ENCODE measurements around the gene CSNK1G1.
"Not testable (repeated sequence)": the region's sequence is repeated elsewhere in the genome, so short reads cannot be mapped to it uniquely, and the experiment has no call there.

Gene CSNK1G1

DNA sequence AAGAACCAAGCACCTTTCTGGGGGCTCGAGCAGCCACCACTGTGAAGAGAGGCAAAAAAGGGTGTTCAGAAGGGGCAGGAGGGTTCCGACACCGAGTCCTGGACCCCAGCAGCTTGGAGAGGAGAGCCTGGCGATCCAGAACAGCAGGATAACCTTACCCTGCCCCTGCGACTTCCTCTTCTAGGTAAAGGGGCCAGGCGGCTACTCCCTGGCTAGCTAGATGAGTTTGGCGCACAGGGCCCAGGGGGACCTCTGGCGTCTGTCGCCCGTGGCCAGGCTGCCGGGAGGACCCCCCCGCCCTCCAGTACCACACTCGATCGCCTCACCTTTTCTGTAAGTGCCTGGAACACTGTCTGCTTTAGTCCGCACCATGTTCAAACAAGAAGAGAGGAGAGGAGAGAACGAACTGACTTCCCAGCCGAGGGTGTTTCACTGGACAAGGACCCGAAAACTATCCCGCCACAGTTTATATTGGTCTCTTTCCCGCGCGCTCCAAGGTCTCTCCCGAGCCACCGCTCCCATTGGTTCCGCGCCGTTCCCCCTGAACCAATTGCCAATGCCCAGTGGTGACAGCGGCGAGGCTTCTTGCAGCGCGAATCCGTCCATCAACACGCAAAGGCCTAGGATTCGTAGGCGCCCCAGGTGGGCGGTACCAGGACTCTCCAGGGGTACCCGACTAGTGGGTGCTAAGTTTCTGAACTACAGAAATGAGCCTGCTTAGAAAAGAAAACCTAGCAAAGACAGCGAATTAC is 25.2 kb upstream of the CSNK1G1 start, which contains the start of gene PCLAF:
Gene PCLAF (minus strand): TSS at position 442 of the 752 bp plus-strand sequence. CDS start 70 bp downstream, at position 372.
- Histone ChIP-seq H3K4me3 (ENCODE audit: insufficient read depth, low read depth, low read length, poor library complexity, severe bottlenecking) (peak within 1 kb of the TSS; percentile 69), H3K9me3 (ENCODE audit: control insufficient read depth, low read length) (no peaks in the 10 kb centered on the region), H3K27ac (ENCODE audit: insufficient read depth, low read length, poor library complexity, severe bottlenecking) (no peak within 1 kb of the TSS), H3K27me3 (replicated peaks; ENCODE audit: control insufficient read depth, insufficient read depth, low read length, poor library complexity, severe bottlenecking) (no peaks in the 10 kb centered on the region), H3K36me3 (ENCODE audit: control insufficient read depth, insufficient read depth, low read length) (no peaks in the 10 kb centered on the region), H3K4me1 (ENCODE audit: control insufficient read depth, insufficient read depth, low read length, poor library complexity, severe bottlenecking) (peaks cover 8% of the 10 kb centered on the region)
- peak; percentile 77 to 88 (median 86) for DNase-seq

DNA sequence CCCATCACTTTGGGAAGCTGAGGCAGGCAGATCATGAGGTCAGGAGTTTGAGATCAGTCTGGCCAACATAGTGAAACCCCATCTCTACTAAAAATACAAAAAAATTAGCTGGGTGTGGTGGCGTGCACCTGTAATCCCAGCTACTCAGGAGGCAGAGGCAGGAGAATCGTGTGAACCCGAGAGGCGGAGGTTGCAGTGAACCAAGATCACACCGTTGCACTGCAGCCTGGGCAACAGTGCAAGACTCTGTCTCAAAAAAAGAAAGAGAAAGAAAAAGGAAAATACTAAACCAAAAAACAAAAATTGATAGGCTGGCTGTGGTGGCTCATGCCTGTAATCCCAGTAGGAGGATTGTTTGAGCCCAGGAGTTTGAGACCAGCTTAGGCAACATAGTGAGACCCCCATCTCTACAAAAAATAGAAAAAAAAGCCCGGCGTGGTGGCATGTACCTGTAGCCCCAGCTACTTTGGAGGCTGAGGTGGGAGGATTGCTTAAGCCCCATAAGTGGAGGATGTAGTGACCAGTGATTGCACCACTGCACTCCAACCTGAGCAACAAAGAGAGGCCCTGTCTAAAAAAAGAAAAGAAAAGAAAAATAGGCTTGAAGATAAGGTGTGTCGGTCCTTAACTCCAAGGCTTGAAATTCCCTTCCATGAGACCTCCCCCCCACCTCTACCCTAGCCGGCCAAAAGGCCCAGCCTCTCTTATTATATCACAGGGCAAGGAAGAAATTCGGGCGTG is 24.3 kb upstream of the CSNK1G1 start:
- H3K9me3 ChIP-seq (ENCODE audit: control insufficient read depth, low read length); H3K27me3 ChIP-seq (replicated peaks; ENCODE audit: control insufficient read depth, insufficient read depth, low read length, poor library complexity, severe bottlenecking); H3K27ac ChIP-seq (ENCODE audit: insufficient read depth, low read length, poor library complexity, severe bottlenecking); H3K4me1 ChIP-seq (ENCODE audit: control insufficient read depth, insufficient read depth, low read length, poor library complexity, severe bottlenecking); DNase-seq; H3K36me3 ChIP-seq (ENCODE audit: control insufficient read depth, insufficient read depth, low read length): not testable (repeated sequence)
- H3K4me3 ChIP-seq (ENCODE audit: insufficient read depth, low read depth, low read length, poor library complexity, severe bottlenecking), result peak overlapping the region; percentile 69

DNA sequence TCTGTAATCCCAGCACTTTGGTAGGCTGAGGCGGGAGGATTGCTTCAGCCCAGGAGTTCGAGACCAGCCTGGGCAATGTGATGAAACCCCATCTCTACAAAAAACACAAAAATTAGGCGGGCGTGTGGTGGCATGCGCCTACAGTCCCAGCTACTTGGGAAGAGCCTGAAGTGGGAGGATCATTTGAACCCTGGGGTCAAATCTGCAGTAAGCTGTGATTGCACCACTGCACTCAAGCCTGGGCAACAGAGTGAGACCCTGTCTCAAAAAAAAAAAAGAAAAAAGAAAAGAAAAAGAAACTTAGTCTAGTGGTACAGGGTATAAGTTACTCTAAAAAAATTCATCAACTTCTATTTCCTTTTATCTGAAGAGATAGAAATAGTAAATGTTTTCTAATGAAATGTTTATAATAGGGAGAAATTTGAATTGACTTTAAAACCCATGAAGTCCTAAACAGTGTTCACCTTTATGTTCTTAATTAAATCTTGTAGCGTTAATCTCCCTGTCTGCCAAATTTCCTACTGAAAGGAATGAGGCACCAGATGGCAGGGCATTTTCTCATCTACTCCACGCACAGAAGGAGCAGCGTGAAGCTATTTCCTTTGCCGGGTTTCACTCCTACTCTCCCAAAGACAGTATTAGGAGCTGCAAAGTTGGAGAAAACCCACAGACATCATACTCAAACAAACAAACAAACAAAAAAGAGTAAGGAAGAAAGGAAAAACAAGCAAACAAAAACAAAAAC is 23.4 kb upstream of the CSNK1G1 start:
- H3K27ac ChIP-seq (ENCODE audit: insufficient read depth, low read length, poor library complexity, severe bottlenecking), result no peak overlapping the region
- H3K4me1 ChIP-seq (ENCODE audit: control insufficient read depth, insufficient read depth, low read length, poor library complexity, severe bottlenecking), result peaks cover 8% of the 10 kb centered on the region
- no peak overlapping the region for H3K4me3 ChIP-seq (ENCODE audit: insufficient read depth, low read depth, low read length, poor library complexity, severe bottlenecking)
- no peaks in the 10 kb centered on the region for H3K27me3 ChIP-seq (replicated peaks; ENCODE audit: control insufficient read depth, insufficient read depth, low read length, poor library complexity, severe bottlenecking)
- no peaks in the 10 kb centered on the region for H3K36me3 ChIP-seq (ENCODE audit: control insufficient read depth, insufficient read depth, low read length)
- no peaks in the 10 kb centered on the region for H3K9me3 ChIP-seq (ENCODE audit: control insufficient read depth, low read length)
- DNase-seq, result no peak

- no peak for DNase-seq
- H3K4me1 ChIP-seq (ENCODE audit: control insufficient read depth, insufficient read depth, low read length, poor library complexity, severe bottlenecking), result no peaks in the 10 kb centered on the region
- no peak overlapping the region for H3K27ac ChIP-seq (ENCODE audit: insufficient read depth, low read length, poor library complexity, severe bottlenecking)
- H3K27me3 ChIP-seq (replicated peaks; ENCODE audit: control insufficient read depth, insufficient read depth, low read length, poor library complexity, severe bottlenecking), result no peaks in the 10 kb centered on the region
- no peaks in the 10 kb centered on the region for H3K36me3 ChIP-seq (ENCODE audit: control insufficient read depth, insufficient read depth, low read length)
- no peaks in the 10 kb centered on the region for H3K9me3 ChIP-seq (ENCODE audit: control insufficient read depth, low read length)
- H3K4me3 ChIP-seq (ENCODE audit: insufficient read depth, low read depth, low read length, poor library complexity, severe bottlenecking), result no peak overlapping the region
These were observed 17.4 kb upstream of the CSNK1G1 start for GRCh38 chr15:64373360-64373759.

GRCh38 chr15:64371383-64371782 is 15.4 kb upstream of the CSNK1G1 start:
- H3K36me3 ChIP-seq (ENCODE audit: control insufficient read depth, insufficient read depth, low read length); DNase-seq; H3K9me3 ChIP-seq (ENCODE audit: control insufficient read depth, low read length); H3K4me3 ChIP-seq (ENCODE audit: insufficient read depth, low read depth, low read length, poor library complexity, severe bottlenecking); H3K27me3 ChIP-seq (replicated peaks; ENCODE audit: control insufficient read depth, insufficient read depth, low read length, poor library complexity, severe bottlenecking); H3K27ac ChIP-seq (ENCODE audit: insufficient read depth, low read length, poor library complexity, severe bottlenecking); H3K4me1 ChIP-seq (ENCODE audit: control insufficient read depth, insufficient read depth, low read length, poor library complexity, severe bottlenecking): not testable (repeated sequence)

GRCh38 chr15:64369078-64369607 is 13.2 kb upstream of the CSNK1G1 start:
- Histone ChIP-seq H3K36me3 (ENCODE audit: control insufficient read depth, insufficient read depth, low read length) (no peaks in the 10 kb centered on the region), H3K27ac (ENCODE audit: insufficient read depth, low read length, poor library complexity, severe bottlenecking) (no peak overlapping the region), H3K4me1 (ENCODE audit: control insufficient read depth, insufficient read depth, low read length, poor library complexity, severe bottlenecking) (no peaks in the 10 kb centered on the region), H3K27me3 (replicated peaks; ENCODE audit: control insufficient read depth, insufficient read depth, low read length, poor library complexity, severe bottlenecking) (no peaks in the 10 kb centered on the region), H3K9me3 (ENCODE audit: control insufficient read depth, low read length) (no peaks in the 10 kb centered on the region), H3K4me3 (ENCODE audit: insufficient read depth, low read depth, low read length, poor library complexity, severe bottlenecking) (no peak overlapping the region)
- DNase-seq, result no peak

DNA sequence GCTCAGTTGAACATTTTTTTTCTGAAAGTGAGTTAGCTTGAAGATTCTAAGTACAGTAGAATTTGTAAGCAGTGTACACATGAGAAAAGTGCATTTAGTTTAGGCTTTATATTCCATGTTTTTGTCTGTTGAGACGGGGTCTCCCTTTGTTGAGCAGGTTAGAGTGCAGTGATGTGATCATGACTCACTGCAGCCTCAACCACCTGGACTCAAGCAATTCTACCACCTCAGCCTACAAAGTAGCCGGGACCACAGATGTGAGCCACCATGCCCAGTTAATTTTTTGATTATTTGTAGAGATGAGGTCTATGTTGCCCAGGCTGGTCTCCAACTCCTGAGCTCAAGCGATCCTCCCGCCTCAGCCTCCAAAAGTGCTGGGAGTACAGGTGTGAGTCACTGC is 5.3 kb upstream of the CSNK1G1 start:
- Histone ChIP-seq H3K27me3 (replicated peaks; ENCODE audit: control insufficient read depth, insufficient read depth, low read length, poor library complexity, severe bottlenecking) (no peaks in the 10 kb centered on the region), H3K4me1 (ENCODE audit: control insufficient read depth, insufficient read depth, low read length, poor library complexity, severe bottlenecking) (no peaks in the 10 kb centered on the region), H3K9me3 (ENCODE audit: control insufficient read depth, low read length) (no peaks in the 10 kb centered on the region), H3K36me3 (ENCODE audit: control insufficient read depth, insufficient read depth, low read length) (no peaks in the 10 kb centered on the region), H3K27ac (ENCODE audit: insufficient read depth, low read length, poor library complexity, severe bottlenecking) (no peak overlapping the region), H3K4me3 (ENCODE audit: insufficient read depth, low read depth, low read length, poor library complexity, severe bottlenecking) (no peak overlapping the region)
- DNase-seq, result no peak

GRCh38 chr15:64356710-64357040 is 702 bp upstream of the CSNK1G1 start:
- no peaks in the 10 kb centered on the region for H3K4me1 ChIP-seq (ENCODE audit: control insufficient read depth, insufficient read depth, low read length, poor library complexity, severe bottlenecking)
- no peaks in the 10 kb centered on the region for H3K36me3 ChIP-seq (ENCODE audit: control insufficient read depth, insufficient read depth, low read length)
- H3K27ac ChIP-seq (ENCODE audit: insufficient read depth, low read length, poor library complexity, severe bottlenecking), result peak overlapping the region; percentile 72
- peak overlapping the region; percentile 98 for H3K4me3 ChIP-seq (ENCODE audit: insufficient read depth, low read depth, low read length, poor library complexity, severe bottlenecking)
- H3K9me3 ChIP-seq (ENCODE audit: control insufficient read depth, low read length), result no peaks in the 10 kb centered on the region
- no peak for DNase-seq
- H3K27me3 ChIP-seq (replicated peaks; ENCODE audit: control insufficient read depth, insufficient read depth, low read length, poor library complexity, severe bottlenecking), result no peaks in the 10 kb centered on the region

DNA sequence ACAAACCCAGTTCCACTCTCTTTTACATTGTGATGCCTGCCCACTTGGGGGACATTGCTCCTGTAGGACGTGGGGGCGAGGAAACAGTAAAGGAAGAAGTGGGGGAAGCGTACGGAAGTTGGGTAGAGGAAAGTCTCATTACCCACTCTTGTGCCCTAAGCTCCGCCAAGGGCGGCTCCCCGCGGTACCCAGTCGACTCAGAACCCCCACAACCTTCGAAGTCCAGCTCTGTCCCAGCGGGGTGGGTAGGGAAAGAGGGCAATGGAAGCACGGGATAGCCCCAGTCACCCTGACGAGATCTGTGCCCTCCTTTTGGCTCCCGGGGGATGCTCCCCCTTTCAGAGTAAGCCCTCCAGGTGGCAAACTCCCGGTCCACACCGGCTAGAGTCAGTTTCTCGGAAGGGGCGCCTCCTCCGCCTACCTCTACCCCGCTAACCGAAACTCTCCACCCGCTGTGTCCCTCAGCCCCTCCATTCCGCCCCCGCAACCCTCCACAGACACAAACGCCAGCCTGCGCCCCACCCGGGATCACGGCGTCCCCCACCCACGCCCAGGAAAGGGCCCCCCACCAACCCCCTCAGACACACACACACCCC is 527 bp downstream of the CSNK1G1 start:
- H3K4me1 ChIP-seq (ENCODE audit: control insufficient read depth, insufficient read depth, low read length, poor library complexity, severe bottlenecking), result no peaks in the 10 kb centered on the region

More for the DNA sequence above, 527 bp downstream of the CSNK1G1 start:
- DNase-seq, result no peak
- no peaks in the 10 kb centered on the region for H3K27me3 ChIP-seq (replicated peaks; ENCODE audit: control insufficient read depth, insufficient read depth, low read length, poor library complexity, severe bottlenecking)
- no peaks in the 10 kb centered on the region for H3K36me3 ChIP-seq (ENCODE audit: control insufficient read depth, insufficient read depth, low read length)
- H3K4me3 ChIP-seq (ENCODE audit: insufficient read depth, low read depth, low read length, poor library complexity, severe bottlenecking), result peak overlapping the region; percentile 98
- H3K9me3 ChIP-seq (ENCODE audit: control insufficient read depth, low read length), result no peaks in the 10 kb centered on the region
- H3K27ac ChIP-seq (ENCODE audit: insufficient read depth, low read length, poor library complexity, severe bottlenecking), result peak overlapping the region; percentile 72
